MM.1S (cell line): ENCODE results near the gene PRKAR1B.

Experiments
- EZH2 ChIP-seq: fragments of 300-600 bp; sonication (generic); optimal IDR thresholded peaks from 2 replicates; pipeline ENCODE3; 2017; ENCODE audit warnings: low read depth, mild to moderate bottlenecking, antibody characterized with exemption, low read length, mixed read lengths
- EZH2phosphoT487 ChIP-seq: fragments of 300-600 bp; sonication (generic); IDR thresholded peaks from 2 replicates; pipeline ENCODE4 v1.6.1; 2018; ENCODE audit warnings: antibody characterized with exemption, low read length
- TF ChIP-seq, protein P1 (sequence below): fragments of 300-600 bp; sonication (generic); IDR thresholded peaks from 2 replicates; pipeline ENCODE4 v1.5.1; 2016; ENCODE audit warnings: antibody characterized with exemption, low read length, mixed read lengths

DNA sequence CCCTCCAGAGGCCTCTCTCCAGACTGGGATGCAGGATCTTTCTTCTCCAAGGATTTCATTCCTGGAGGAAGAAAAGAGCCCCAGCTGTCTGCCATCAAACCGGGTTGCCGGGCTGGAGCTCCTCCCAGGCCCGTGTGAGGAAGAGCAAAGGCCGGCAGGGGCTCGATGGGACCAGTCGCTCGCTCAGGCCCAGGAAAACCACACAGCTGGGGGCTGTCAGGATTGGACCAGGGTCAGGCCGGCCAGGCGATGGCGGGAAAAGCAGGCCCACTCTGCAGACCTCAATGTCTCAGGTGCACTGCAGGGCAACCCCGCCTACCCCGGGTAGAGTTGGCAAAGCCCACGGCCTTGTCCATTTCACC lies 98.7 kb downstream of the PRKAR1B start:
- TF ChIP-seq, protein P1, sequence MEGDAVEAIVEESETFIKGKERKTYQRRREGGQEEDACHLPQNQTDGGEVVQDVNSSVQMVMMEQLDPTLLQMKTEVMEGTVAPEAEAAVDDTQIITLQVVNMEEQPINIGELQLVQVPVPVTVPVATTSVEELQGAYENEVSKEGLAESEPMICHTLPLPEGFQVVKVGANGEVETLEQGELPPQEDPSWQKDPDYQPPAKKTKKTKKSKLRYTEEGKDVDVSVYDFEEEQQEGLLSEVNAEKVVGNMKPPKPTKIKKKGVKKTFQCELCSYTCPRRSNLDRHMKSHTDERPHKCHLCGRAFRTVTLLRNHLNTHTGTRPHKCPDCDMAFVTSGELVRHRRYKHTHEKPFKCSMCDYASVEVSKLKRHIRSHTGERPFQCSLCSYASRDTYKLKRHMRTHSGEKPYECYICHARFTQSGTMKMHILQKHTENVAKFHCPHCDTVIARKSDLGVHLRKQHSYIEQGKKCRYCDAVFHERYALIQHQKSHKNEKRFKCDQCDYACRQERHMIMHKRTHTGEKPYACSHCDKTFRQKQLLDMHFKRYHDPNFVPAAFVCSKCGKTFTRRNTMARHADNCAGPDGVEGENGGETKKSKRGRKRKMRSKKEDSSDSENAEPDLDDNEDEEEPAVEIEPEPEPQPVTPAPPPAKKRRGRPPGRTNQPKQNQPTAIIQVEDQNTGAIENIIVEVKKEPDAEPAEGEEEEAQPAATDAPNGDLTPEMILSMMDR = no peak
- no peak for TF ChIP-seq EZH2phosphoT487
- no peak for TF ChIP-seq EZH2
